IPS DF 6.9 (cell line): ENCODE data around the gene STMN3.

Experiments used
- DNase-seq: peaks from one replicate; pipeline ENCODE4 v3.0.0-alpha.2; 2013; ENCODE audit warnings: low read depth, low spot score
- H3K27ac ChIP-seq: one replicate; pipeline ENCODE4 v1.5.1; 2013; ENCODE audit warnings: low read length, control low read depth
- H3K27me3 ChIP-seq: 2 replicates; pipeline ENCODE4 v1.6.1; 2013; ENCODE audit warnings: mild to moderate bottlenecking, low read length; ENCODE audit not compliant: control insufficient read depth, insufficient read depth
- H3K36me3 ChIP-seq: 2 replicates; pipeline ENCODE4 v1.6.1; 2013; ENCODE audit warnings: low read length; ENCODE audit not compliant: control insufficient read depth, insufficient read depth
- H3K4me1 ChIP-seq: 2 replicates; pipeline ENCODE4 v1.6.1; 2013; ENCODE audit warnings: low read length; ENCODE audit not compliant: control insufficient read depth, insufficient read depth
- H3K4me3 ChIP-seq: 2 replicates; pipeline ENCODE4 v1.5.1; 2013; ENCODE audit warnings: mild to moderate bottlenecking, low read length
- H3K9me3 ChIP-seq: 2 replicates; pipeline ENCODE4 v1.6.1; 2013; ENCODE audit warnings: low read length, inconsistent platforms; ENCODE audit not compliant: control insufficient read depth, insufficient read depth
- WGBS: extraction: QIAGEN DNeasy Blood & Tissue Kit; methylation state at CpG from one replicate; pipeline ENCODE4 v1.1.7; 2013; ENCODE audit warnings: mixed read lengths, missing lambda C conversion rate; ENCODE audit not compliant: insufficient read length, insufficient coverage; 5-methylcytosine and 5-hydroxymethylcytosine counted together

STMN3 gene

GRCh38 chr20:63691711-63692435 lies 38.6 kb upstream of the STMN3 start:
- DNase-seq = no peak
- Histone ChIP-seq H3K36me3 (peaks cover 23% of the 10 kb centered on the region), H3K27me3 (no peaks in the 10 kb centered on the region), H3K9me3 (peaks cover 2% of the 10 kb centered on the region; the same call in 1 of the 2 replicates), H3K4me1 (no peaks in the 10 kb centered on the region; the same call in 1 of the 2 replicates), H3K4me3 (no peak overlapping the region), H3K27ac (no peak overlapping the region)
- WGBS = no CpG with 5 or more reads among the region's 21 CpGs

- Histone ChIP-seq H3K36me3 (peaks cover 23% of the 10 kb centered on the region), H3K4me1 (no peaks in the 10 kb centered on the region), H3K27ac (no peak overlapping the region), H3K9me3 (peaks cover 2% of the 10 kb centered on the region; the same call in 1 of the 2 replicates), H3K27me3 (no peaks in the 10 kb centered on the region), H3K4me3 (no peak overlapping the region)
- no peak for DNase-seq
- WGBS = no CpG with 5 or more reads among the region's 24 CpGs
These were observed 37.9 kb upstream of the STMN3 start for GRCh38 chr20:63690898-63691710.

- no peak overlapping the region for H3K27ac ChIP-seq
These were observed 37.0 kb upstream of the STMN3 start for GRCh38 chr20:63690003-63690897.

GRCh38 chr20:63689046-63690002 lies 36.1 kb upstream of the STMN3 start:
- H3K4me1 ChIP-seq = peaks cover 2% of the 10 kb centered on the region; the same call in 1 of the 2 replicates
- H3K27ac ChIP-seq = no peak overlapping the region
- peaks cover 2% of the 10 kb centered on the region; the same call in 1 of the 2 replicates for H3K9me3 ChIP-seq
- no peak overlapping the region for H3K4me3 ChIP-seq
- DNase-seq = no peak
- WGBS = no CpG with 5 or more reads among the region's 44 CpGs
- H3K27me3 ChIP-seq = no peaks in the 10 kb centered on the region
- H3K36me3 ChIP-seq = peaks cover 18% of the 10 kb centered on the region

More at GRCh38 chr20:63690003-63690897, 37.0 kb upstream of the STMN3 start:
- Histone ChIP-seq H3K4me1 (peaks cover 2% of the 10 kb centered on the region; the same call in 1 of the 2 replicates), H3K27me3 (no peaks in the 10 kb centered on the region), H3K4me3 (no peak overlapping the region), H3K36me3 (peaks cover 24% of the 10 kb centered on the region), H3K9me3 (peaks cover 2% of the 10 kb centered on the region; the same call in 1 of the 2 replicates)
- no CpG with 5 or more reads among the region's 40 CpGs for WGBS
- no peak for DNase-seq

GRCh38 chr20:63688228-63689045 lies 35.2 kb upstream of the STMN3 start:
- no peak for DNase-seq
- no CpG with 5 or more reads among the region's 31 CpGs for WGBS
- no peak overlapping the region for H3K27ac ChIP-seq

GRCh38 chr20:63687419-63688178 lies 34.4 kb upstream of the STMN3 start:
- DNase-seq = no peak
- H3K27ac ChIP-seq = no peak overlapping the region
- no peak overlapping the region for H3K4me3 ChIP-seq
- H3K4me1 ChIP-seq = peaks cover 2% of the 10 kb centered on the region; the same call in 1 of the 2 replicates
- no peaks in the 10 kb centered on the region for H3K27me3 ChIP-seq
- H3K36me3 ChIP-seq = peaks cover 11% of the 10 kb centered on the region; the same call in 1 of the 2 replicates
- no CpG with 5 or more reads among the region's 29 CpGs for WGBS
- no peaks in the 10 kb centered on the region for H3K9me3 ChIP-seq

More at GRCh38 chr20:63688228-63689045, 35.2 kb upstream of the STMN3 start:
- Histone ChIP-seq H3K27me3 (no peaks in the 10 kb centered on the region), H3K36me3 (peaks cover 9% of the 10 kb centered on the region; the same call in 1 of the 2 replicates), H3K4me1 (peaks cover 2% of the 10 kb centered on the region; the same call in 1 of the 2 replicates), H3K4me3 (no peak overlapping the region), H3K9me3 (no peaks in the 10 kb centered on the region)

GRCh38 chr20:63686492-63687321 lies 33.5 kb upstream of the STMN3 start:
- no CpG with 5 or more reads among the region's 45 CpGs for WGBS

GRCh38 chr20:63686094-63686491 lies 32.9 kb upstream of the STMN3 start:
- Histone ChIP-seq H3K27ac (no peak overlapping the region), H3K4me1 (peaks cover 2% of the 10 kb centered on the region; the same call in 1 of the 2 replicates), H3K9me3 (no peaks in the 10 kb centered on the region), H3K36me3 (peaks cover 5% of the 10 kb centered on the region; the same call in 1 of the 2 replicates), H3K4me3 (no peak overlapping the region), H3K27me3 (no peaks in the 10 kb centered on the region)
- no CpG with 5 or more reads among the region's 24 CpGs for WGBS
- no peak for DNase-seq

More at GRCh38 chr20:63686492-63687321, 33.5 kb upstream of the STMN3 start:
- Histone ChIP-seq H3K4me1 (peaks cover 2% of the 10 kb centered on the region; the same call in 1 of the 2 replicates), H3K36me3 (peaks cover 8% of the 10 kb centered on the region; the same call in 1 of the 2 replicates), H3K4me3 (no peak overlapping the region), H3K27ac (no peak overlapping the region), H3K27me3 (no peaks in the 10 kb centered on the region), H3K9me3 (no peaks in the 10 kb centered on the region)
- no peak for DNase-seq
